ENCODE measurements around the gene DHX34.

The DHX34 gene

DNA sequence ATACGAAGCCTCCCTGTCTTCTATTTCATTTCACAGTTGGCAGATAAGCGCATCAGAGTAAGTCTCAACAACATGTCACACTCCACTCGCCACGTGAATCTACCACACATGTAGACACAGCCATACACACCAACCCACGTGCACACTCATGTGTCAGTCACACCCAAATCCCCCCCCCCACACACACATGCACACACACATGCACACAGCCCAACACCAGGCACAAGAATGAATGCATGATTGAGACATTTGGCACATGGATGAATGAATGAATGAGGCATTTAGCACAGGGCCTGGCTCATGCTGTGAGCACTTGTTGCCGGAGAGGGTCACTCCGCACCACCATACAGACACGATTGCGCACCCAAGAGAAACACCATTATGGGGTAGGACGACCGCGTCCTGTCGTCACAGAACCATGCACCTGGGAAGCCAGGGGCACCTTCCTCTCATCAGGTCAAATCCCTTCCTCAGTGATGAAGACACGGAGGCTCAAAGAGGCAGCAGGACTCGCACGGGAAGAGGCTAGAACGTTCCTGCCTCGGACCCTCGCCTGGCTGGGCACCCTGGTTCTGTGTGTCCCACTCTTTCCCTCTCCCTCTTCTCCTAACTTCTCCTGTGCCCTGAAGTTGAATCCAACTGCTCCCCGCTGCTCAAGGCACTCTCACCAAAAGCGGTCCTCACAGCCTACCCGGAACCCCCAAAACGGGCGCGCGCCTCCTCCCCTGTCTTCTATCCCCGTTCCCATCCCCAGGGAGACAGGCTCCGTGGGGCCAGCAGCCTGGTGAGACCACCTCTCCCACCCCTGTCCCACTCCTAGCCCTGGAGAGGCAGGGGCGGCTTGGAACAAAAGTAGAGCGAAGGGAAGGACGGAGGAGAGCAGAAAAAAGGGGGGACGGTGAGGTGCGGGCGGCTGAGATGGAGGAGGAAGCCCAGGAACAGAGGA lies 68.9 kb downstream of the DHX34 start:
- DNase-seq (ENCODE audit: low spot score) = no peak

DNA sequence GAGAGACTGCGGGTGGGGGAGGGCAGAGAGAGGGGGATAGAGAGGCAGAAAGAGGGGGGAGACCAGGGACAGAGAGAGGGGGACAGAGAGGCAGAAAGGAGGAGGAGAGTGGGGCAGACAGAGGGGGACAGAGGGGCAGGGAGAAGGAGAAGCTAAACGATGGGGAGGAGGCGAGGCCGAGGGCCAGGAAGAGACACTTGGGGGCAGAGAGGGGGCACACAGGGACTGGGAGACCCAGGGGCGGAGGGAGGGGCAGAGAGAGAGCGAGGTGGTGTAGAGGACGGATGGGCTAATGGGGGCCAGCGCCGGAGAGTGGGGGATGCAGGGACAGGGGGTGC lies 69.5 kb downstream of the DHX34 start:
- no peak for DNase-seq (ENCODE audit: low spot score)

DNA sequence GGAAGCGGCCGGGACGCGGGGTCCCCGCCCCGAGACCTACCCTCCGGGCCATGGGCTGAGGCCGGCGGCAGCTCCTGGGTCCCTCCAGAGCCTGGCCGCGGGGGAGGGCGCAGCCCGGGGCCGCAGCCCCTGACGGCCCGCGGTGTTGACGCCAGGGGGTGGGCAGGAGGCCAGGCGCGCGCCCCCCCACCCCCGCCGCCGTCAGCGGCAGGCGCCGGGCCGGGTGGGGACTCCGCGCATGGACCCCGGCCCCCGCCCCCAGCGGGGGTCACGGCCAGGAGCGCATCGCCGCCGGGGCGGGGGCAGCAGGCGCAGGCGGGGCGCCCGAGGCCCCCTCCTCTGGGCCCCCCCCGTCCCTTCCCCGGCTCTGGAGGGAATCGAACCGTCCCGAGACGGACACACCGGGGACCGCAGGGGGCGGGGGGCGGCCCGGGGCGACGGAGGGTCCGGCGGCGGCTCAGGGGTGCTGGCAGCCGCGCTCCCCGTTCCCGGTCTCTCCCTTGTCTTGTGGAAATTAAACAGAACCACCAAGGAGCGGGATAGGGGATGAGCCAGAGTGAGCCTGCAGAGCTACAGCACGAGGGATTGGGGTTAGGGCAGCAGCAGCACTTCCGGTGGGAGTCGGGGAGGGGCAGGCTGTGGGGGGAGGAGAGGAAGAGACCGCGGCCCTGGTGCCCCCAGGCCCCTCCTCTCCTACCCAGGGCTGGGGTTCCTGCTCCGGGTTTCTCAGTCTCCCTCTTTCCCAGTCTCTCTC lies 70.1 kb downstream of the DHX34 start, which contains the start of gene MEIS3:
Gene MEIS3, minus strand, starts transcription at position 498 of the 754 bp plus-strand sequence. Its CDS starts 446 bp downstream, at position 52.
- DNase-seq (ENCODE audit: low spot score) = no peak

DNA sequence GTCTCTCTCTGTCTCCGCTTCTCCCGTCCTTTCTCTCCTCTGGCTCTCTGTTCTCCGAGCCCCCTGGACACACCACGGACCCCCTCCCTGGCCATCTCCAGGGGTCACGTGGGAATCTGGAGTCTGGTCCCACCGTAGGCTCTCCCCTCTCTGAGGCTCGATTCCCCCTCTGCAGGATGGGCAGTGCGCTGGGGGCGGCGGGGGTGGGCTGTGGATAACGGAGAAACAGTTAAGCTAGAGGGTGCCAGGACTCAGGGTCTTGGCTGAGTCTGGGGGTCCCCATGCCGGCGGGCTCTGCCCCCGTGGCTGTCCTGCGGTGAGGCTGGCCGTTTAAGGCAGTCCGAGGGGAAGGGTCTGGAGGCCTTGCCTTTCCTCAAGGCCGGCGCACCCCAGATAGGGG lies 70.7 kb downstream of the DHX34 start:
- DNase-seq (ENCODE audit: low spot score) = no peak

DNA sequence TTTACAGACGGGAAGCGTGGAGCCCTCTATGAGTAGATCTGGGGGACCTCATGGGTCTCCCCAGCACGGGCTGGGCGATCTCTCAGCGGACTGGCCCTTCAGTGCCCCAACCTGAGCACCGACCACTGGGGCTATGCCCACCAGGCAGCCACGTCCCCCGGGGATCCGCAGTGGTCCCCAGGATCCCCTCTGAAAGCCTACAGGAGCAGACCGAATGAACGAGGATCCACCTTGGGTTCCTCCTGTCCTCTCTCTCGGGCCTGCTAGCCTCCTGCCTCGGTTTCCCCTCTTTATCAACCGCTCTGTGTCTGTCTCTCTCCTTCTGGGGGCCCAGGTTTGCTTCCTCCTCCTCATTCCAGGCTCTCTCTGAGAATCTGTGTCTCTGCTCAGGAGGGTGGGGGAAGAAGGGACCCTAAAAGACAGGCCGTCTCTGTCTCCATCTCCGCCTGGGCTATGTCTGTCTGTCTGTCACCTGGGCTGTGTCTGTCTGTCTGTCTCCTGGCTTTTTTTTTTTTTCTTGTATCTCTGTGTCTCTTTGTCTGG lies 72.2 kb downstream of the DHX34 start:
- no peak for DNase-seq (ENCODE audit: low spot score)

DNA sequence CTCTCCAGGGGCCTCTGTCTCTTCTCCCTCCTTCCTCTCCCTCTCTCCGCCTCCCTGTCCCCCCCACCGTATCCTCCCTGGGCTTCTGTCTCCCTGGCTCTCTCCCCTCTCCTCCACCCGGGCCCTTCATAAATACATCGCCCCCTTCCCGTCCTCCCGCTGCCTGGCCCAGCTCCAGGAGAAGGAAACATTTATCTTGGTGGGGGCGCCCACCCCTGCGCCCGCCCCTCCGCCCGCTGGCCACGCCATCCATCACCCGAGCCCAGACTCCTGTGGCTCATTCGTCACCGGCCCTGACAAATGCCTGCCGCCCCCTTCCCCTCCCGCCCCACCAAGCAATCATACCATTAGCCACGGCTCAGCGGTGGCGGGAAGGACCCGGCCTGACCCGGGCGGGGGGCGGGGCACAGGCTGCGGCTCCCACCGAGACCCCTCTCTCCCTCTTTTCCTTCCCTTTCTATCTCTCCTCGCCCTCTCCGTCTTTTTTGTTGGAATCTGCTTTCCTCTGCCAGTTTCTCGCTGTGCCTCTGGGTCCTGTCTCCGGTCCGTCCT lies 72.8 kb downstream of the DHX34 start:
- no peak for DNase-seq (ENCODE audit: low spot score)

DNA sequence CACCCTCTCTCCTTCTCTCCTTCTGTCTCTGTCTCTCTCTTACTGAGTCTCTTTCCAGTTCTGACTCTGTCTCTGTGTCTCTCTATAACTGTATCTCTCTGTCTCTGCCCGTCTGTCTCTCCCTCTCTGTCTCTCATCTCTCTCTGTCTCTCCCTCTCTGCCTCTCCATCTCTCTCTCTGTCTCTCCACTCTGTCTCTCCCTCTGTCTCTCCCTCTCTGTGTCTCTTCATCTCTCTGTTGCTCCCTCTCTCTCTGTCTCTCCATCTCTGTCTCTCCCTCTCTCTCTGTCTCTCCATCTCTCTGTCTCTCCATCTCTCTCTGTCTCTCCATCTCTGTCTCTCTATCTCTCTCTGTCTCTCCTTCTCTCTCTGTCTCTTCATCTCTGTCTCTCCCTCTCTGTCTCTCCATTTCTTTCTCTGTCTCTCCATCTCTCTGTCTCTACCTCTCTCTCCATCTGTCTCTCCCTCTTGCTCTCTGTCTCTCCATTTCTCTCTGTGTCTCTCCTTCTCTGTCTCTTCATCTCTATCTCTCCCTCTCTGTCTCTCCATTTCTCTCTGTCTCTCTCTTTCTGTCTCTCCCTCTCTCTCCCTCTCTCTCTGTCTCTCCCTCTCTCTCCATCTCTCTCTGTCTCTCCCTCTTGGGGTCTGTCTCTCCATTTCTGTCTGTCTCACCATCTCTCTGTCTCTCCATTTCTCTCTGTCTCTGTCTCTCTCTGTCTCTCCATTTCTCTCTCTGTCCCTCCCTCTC lies 73.5 kb downstream of the DHX34 start:
- DNase-seq (ENCODE audit: low spot score) = no peak

DNA sequence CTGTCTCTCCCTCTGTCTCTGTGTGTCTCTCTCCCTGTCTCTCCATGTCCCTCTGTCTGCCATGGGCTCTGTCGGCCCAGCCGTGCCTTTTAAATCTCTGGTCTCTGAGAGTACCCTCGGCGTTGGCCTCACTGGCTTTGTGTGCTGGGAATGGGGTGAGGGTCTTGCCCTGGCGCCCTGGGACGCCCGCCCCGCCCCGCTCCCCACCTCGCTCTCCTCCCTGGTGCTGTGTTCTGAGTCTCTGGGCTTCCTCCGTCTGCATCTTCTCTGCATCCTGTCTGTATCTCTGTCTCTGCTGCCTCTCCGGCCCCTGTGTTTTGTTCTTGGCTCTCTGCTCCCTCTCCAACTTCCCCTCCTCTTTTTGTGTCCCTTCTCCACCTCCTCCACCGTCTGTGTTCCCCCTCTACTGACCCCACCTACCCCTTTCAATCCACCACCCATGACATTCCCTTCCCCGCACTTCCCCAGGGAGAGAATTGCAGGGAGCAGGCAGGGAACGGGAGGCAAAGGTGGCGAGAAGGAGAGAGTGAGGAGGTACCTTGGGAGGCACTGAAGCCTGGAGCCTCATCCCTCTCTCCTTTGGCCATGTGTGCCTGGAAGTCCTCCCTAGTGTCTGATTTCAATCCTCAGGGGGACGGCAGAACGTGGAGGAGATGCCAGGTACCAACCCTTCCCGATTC lies 74.2 kb downstream of the DHX34 start:
- DNase-seq (ENCODE audit: low spot score) = no peak

DNA sequence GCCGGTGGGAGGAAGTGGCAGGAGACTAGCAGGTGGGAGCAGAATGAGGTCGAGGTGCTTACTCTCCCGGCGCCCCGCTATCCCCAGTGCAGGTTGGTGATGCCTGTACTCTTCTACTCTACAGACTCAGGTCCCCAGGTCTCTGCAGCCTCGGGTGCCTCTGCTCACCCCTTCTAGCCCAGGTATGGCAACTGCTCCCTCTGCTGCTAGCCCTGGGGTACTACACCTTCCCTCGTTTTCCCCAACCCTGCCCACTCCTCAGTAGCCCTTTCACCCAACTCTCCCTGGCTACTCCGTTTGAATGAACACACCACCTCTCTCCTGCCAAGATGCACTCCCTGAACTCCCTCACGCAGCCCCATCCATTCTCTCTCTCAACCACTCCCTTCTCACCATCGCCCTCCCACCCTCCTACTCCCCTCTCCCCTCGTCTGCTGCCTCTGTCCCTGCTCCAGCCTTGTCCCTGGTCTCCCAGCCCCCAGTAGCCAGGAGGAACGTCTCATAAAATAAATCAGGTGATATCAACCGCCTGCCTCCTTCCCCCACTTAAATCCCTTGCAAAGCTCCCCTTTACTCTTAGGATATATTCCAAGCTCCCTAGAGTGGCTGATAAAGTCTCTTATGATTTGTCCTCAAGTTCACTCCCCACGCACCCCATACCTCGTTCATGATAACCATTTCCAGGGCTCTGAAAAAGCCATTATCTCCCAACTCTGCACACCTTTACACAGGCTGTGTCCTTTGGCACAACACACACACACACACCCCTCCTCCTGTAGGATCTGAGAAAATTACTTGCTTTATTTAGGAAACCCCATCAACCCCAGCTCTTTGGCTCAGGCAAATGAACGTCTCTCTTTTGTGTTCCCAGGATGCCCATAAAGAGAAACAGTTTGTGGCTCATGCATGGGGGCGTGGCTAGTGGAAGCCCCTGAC lies 78.4 kb downstream of the DHX34 start:
- peak; percentile 67 for DNase-seq (ENCODE audit: low spot score)

DNA sequence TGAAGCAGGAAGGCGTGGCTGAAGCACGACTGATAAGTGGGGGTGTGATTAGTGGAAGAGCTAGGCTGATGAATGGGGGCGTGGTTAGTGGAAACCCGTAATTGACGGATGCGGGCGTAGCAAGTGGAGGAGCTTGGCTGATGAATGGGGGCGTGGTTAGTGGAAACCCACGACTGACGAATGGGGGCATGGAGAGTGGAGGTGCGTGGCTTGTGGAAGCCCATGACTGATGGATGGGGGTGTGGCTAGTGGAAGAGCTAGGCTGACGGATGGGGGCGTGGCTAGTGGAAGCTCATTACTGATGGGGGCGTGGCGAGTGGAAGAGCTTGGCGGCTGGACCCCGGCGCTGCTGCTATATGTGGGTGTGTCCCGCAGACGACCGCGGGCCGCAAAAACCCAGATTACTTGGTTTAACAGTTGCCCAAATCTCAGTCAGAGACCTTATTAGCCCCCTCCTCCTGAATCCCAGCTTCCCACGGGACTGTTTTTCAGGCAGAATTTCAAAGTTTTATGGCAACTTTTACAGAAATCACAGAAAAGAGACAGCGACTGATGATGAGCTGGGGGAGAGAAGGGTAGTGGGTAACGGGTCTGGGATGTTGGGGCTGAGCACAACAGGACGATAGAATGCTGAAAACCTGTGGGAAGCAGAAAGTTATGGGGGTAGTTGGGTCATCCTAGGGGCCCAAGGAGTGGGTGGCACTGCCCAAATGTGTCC lies 79.2 kb downstream of the DHX34 start:
- DNase-seq (ENCODE audit: low spot score) = peak; percentile 81

DNA sequence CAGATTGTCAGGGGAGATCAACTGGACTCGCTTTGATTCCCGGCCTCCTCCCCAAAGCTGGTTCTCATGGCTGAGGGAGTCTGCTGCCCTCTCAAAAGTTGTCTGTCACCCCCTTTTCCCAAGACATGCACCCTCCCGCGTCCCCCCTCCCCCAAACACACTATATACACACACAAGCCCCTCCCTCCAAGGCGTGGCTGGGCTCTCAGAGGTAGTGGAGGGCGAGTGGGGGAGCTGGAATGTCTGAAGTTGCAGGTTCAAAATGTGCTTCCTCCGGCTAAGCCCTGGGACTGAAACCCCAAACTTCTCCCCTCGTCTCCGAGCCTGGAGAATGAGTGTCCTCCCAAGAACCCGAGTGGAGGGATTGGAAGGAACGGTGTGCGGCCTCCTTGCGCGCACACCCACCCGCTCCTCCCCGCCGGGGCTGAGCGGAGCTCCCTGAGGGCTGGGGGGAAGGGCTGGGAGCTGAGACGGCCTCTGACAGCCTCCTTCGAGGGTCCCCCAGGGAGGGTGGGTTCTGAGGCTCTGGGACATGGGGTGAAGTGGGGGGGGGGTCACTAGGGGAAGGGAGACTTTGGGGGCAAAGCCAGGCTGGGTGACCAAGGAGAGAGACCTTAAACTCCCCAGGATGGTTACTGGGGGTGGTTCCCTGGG lies 80.2 kb downstream of the DHX34 start:
- DNase-seq (ENCODE audit: low spot score) = no peak

DNA sequence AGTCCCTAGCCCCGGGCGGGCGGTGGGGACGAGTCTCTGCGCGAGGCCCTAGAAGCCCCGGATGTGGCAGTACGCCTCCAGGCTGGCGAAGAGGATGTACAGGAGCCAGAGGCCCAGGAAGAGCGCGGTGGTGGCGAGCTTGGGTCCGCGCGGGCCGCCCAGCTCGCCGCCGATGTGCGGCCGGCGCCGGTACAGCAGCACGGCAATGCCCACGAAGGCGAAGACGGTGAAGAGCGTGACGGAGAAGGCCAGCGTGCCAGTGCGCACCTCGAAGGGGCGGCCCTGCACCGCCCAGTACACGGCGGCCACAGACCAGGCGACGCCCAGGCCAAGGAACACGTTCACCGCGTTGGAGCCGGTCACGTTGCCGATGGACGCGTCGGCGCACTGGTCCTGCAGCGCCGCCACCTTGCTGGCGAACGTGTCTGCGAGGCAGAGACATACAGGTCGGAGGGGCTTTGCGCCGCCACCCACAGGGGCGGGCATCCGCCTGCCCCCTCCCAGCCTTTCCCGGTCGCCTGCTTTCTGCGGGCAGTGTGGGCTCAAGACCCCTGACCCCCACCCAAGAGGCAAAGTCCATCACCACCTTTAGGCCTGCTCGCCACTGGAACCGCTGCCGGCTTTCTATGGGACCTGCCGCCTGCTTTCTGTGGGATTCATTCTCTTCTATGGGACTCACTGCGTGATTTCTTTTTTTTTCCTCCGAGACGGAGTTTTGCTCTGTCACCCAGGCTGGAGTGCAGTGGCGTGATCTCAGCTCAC lies 81.1 kb downstream of the DHX34 start:
- no peak for DNase-seq (ENCODE audit: low spot score)

DNA sequence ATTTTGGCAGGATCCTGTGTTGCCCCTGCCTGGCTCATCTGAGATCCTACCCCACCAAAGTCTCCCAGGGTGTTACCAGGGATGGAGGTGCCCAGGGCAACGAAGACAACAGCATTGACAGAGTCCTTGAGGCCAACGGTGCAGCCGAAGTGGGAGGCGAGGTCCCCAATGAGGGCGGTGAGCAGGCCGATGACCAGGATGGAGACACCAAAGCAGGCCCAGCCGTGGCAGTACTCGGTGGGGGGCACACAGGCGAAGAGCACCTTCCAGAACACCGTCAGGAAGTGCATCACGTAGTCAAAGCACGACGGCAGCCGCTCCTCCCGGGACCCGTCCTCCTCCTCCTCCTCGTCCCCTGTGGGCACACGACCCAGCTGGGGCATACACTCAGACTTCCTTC lies 83.0 kb downstream of the DHX34 start:
- no peak for DNase-seq (ENCODE audit: low spot score)
